GM19372 (cell line): ENCODE data around the gene HDHD2.
"Not testable (repeated sequence)": the region's sequence is repeated elsewhere in the genome, so short reads cannot be mapped to it uniquely, and the experiment has no call there.

Experiments used
- ATAC-seq: cut with Tn5 transposase; IDR thresholded peaks from one replicate; pipeline ENCODE4 v1.9.1; 2021; ENCODE audit warnings: mild to moderate bottlenecking, low read depth, moderate library complexity; ENCODE audit not compliant: unreplicated experiment

Gene HDHD2, protein sequence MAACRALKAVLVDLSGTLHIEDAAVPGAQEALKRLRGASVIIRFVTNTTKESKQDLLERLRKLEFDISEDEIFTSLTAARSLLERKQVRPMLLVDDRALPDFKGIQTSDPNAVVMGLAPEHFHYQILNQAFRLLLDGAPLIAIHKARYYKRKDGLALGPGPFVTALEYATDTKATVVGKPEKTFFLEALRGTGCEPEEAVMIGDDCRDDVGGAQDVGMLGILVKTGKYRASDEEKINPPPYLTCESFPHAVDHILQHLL

DNA sequence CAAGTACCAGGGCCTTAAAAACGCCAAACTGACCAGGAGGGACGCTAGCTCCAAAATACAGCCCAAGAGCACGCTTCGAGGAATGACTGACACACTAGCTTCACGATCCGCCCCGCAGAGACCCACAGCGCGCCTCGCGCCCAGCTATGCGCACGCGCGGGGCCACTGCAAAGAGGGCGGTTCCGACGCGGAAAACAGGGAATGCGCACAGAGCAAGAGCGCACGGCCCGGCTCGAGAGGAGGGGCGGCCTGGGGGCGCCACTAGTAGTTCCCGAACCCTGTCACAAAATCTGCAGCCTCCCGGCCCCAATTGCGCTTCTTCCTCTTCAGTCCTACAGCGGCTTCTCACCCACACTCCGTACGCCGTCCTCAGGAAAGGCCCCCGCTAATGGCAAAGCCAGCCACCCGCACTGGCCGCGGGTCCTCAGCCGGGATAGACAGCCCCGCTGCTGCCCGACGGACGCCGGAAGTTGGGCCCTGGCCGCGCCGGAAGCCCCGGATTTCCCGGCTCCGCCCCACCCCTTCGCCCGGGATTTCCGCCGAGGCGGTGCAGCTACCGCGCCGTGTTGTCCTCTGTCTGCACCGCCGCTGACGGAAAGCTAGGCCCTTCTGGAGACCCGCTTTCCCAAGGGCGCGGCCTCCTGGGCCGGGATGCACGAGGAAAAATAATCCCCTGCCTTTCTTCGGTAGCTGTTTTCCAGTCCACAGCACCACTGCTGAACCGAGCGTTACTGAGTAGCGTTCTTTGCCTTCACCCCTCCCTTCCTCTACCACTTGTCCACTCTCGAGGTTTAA lies at the start of gene HDHD2:
TSS of gene HDHD2 (minus strand) at position 472 of the 795 bp plus-strand sequence. CDS start 14,061 bp downstream, outside the sequence.
- ATAC-seq, result peak; percentile 82

DNA sequence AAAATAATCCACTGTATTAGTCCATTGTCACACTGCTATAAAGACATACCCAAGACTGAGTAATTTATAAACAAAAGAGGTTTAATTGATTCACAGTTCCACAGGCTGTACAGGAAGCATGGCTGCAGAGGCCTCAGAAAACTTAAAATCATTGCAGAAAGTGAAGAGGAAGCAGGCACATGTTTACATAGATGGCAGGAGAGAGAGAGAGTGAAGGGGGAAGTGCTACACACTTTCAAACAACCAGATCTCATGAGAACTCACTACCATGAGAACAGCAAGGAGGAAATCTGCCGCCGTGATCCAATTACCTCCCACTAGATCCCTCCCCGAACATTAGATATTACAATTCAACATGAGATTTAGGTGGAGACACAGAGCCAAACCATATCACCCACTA lies 45.7 kb upstream of the HDHD2 start:
- not testable (repeated sequence) for ATAC-seq

DNA sequence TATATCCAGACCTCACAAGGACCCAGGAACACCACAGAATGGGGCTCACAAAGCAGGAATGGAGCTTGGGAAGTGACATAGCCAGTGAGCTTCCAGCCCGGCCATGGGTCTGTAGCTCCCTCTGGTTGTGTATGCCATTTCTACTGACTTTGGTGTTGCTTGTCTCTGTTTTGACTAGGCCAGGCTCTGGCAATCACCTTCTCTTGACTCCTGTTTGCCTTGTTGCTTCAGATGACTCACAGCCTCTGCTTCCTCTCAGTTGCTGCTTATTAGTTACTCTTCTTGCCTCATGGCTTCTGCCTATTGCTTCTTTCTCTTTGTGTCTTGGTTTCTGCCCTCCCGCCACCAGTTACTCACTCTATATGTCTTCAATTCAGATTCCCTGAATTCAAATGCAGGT lies 41.7 kb upstream of the HDHD2 start:
- ATAC-seq, result no peak

DNA sequence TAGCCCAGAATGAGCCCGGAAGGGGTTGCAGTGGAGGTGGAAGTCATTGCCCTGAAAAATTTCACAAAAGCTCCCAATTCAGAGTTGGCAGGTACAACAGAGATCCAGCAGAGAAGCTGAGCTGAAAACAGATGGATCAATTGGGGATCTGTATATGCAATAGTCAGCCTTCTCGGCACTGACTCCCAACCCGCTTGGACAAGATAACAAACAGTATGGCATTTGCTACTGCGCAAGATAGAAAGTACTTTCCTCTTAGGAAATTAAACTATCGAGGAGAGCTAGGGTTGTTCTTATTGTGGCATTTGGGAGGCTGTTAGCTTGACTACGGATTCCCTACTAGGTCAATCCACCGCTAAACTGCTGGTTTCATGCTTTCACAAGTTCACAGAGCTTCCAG lies 37.4 kb upstream of the HDHD2 start:
- ATAC-seq, result no peak

DNA sequence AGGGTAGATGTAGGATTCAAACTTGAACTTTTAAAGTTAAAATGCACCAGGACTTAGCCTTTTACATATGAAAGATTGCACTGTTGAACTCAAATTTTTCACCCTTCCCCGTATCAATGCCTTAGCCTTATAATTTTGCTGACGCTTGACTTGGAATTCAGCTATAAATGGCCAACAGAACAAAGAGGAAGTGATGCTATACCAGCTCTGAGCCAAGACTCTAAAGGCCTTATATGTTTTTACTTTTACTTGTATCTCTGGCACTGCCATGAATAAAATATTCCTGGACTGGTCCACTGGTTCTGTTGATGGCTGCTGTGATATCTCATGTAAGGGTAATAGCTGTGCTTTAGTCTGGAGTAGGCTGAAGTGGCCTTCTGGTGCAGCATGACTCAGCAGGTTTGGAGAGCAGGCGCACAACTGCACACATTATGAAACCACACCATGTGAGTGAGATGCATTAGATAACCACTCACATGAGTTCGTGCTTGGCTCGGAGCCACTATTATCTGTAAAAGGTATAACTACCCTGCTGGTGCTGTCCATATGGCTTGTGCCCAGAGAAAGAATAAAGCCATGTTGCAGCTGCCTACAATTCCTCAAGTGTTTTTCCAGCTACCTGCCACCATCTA lies 34.2 kb upstream of the HDHD2 start:
- no peak for ATAC-seq

DNA sequence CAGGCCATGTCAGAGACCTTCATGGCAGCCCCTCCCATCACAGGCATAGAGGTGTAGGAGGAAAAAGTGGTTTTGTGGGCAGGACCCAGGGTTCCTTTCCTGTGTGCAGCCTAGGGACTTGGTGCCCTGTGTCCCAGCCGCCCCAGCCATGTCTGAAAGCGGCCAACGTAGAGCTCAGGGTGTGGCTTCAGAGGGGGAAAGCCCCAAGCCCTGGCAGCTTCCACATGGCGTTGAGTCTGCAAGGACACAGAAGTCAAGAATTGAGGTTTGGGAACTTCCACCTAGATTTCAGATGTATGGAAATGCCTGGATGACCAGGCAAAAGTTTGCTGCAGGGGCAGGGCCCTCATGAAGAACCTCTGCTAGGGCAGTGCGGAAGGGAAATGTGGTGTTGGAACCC lies 31.9 kb upstream of the HDHD2 start:
- ATAC-seq, result not testable (repeated sequence)

DNA sequence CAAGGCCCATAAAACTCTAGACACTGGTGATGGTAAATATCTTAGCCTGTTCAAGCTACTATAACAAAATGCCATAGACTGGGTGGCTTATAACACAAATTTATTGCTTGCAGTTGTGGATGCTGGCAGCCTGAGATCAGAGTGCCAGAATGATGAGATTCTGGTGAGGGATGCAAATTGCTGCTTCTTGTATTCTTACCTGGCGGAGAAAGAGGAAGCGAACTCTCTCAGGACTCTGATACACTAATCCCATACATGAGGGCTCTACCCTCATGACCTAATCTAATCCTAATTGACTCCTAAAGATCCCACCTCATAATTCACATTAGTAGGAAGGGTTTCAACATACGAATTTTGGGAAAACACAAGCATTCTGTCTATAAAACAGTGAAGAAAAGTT lies 30.5 kb upstream of the HDHD2 start:
- no peak for ATAC-seq

DNA sequence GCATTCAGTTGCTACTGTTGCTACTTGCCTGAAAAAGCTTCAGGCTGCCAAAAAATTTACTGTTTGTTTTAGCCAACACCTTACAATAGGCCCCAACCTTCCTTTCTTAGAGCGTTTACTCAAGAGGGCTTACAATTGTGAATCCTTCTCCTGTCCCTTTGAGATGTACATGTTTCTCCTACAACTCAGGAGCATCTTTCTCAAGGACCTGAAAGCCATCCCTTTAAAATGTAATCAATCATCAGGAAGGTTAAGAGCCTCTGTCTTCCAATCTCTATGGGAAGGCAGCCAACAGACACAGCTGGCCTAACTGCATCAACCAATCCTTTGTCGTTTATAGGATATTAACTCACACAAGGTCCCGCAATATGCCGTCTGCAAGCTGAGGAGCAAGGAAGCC lies 29.2 kb upstream of the HDHD2 start:
- no peak for ATAC-seq

DNA sequence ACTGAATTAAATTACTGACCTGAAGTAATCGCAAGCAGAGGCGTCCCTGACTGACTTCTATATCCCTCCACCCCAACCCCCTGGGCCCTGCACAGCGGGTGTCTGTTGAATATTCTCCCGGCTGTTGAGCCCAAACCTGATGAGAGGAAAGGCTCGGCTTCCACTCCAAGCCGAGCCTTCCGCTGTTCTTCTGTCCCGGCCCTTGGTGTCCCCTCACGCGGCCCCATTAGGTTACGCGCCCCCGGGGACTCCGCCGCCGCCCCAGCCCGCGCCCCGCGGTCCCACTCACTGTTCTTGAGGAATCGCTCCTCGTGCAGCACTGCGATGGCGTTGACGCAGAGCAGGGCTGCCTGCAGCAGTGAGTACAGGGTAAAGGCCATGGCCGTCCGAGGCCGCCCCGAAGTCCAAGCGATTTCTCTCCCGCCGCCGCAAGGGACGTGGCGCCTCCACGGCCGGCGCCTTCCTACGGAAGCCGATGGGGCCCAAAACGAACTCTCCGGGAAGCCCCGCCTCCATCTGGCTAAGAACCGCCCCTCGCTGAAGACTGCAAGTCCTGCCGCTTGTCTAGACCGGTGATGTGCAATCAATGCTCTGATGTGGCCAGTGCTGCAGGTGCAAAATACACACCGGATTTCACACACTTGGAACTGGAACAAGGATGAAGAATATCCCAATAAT lies 25.7 kb upstream of the HDHD2 start, which contains the start of gene IER3IP1:
TSS of gene IER3IP1 (minus strand) at position 467 of the 678 bp plus-strand sequence. CDS start at position 380, 87 bp downstream.
- ATAC-seq, result peak; percentile 89

DNA sequence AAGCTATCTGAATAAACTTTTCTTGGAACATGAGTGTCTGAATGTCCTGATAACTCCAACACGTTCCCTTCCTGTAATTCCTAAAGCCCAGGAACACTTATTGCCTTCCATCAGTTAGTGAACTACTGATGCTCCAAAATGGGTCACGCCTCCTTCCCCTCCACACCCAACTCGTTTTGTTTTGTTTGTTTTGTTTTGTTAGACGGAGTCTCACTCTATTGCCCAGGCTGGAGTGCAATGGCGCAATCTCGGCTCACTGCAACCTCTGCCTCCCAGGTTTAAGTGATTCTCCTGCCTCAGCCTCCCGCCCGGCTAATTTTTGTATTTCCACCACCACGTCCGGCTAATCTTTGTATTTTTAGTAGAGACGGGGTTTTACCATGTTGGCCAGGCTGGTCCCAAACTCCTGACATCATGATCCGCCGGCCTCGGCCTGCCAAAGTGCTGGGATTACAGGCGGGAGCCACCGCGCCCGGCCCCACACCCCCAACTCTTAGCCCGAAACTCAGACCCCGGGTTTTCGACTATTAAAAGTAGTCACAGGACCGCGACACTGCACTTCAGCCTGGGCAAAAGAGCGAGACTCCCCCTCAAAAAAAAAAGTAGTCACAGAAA lies 25.1 kb upstream of the HDHD2 start:
- no peak for ATAC-seq

DNA sequence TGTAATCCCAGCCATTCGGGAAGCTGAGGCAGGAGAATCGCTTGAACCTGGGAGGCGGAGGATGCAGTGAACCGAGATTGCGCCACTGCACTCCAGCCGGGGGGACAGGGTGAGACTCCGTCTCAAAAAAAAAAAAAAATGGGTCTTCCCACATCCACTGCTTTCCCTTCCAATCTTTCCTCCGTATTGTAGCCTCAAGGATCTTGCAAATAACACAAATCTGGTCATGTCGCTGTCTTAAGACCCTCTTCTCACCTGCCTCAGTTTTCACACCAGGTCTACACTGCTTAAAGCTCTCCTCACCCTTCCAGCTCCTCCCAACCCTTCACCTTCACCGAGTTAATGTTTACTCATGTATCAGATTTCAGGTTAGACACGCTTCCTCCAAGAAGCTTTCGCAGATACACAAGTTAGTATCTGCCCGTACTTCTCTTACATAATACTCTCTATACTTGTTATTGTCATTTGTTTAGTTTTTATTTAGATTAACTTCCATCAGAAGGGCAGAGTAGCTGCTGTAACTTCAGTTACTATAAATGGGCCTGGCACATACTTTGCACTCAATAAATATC lies 24.3 kb upstream of the HDHD2 start:
- no peak for ATAC-seq

DNA sequence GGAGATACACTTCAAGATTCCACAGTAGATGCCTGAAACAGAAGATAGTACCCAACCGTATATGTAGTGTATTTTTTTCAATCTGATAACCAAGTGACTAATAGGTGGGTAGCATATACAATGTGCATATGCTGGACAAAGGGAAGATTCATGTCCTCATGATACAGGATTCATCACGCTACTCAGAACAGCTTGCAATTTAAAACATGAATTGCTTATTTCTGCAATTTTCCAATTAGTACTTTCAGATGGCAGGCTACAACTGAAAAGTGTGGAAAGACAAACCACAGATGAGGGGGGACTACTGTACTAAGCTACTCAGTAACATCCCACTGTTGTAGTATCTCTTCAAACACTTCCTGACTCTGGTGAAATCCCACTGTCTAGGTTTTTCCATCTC lies 22.2 kb upstream of the HDHD2 start:
- no peak for ATAC-seq

DNA sequence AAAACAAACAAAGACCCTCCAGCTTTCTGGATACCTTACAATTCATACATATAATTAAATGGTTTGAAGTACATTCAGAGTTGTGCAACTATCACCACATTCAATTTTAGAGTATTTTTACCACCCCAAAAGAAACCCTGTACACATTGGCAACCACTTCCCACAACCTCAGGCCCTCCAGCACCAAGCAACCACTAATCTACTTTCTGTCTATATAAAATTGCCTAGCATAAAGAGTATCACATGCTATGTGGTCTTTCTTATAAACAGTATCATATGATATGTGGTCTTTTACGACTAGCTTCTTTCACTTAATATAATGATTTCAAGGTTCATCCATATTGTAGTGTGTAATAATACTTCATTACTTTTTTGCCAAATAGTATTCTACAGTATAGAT lies 18.6 kb upstream of the HDHD2 start:
- ATAC-seq, result no peak

DNA sequence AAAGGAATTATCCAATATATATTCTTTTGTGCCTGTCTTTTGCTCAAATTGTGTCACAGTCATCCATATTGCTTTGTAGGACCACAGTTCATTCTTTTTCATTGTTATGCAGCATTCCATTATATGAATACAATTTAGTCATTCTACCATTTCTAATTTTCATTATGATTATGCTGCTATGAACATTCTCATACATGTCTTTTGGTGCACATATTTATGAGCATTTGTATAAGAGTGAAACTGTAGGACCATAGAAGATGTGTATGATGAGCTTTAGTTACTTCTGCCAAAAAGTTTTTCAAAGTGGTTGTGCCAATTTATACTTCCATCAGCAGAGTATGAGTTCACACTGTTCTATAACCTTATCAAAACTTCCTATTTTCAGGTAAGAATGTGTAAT lies 18.2 kb upstream of the HDHD2 start:
- no peak for ATAC-seq

DNA sequence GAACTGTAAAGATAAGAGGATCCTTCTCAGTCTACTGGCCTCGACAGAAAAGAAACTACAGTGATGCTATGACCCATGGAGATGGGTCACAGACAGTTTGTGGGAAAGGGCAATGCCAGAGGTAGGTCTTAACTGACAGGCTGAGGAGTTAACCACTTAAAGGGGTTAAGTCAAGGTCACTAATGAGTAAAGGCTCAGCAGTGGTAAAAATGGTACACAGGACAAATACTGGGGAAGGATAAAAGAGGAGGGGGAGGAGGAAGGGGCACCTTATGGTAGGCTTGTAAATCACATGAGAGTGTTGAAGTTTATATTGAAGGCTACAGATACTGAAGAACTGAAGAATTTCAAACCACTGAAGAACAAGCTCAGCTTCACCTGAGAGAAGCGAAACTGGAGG lies 16.0 kb upstream of the HDHD2 start:
- ATAC-seq, result no peak

DNA sequence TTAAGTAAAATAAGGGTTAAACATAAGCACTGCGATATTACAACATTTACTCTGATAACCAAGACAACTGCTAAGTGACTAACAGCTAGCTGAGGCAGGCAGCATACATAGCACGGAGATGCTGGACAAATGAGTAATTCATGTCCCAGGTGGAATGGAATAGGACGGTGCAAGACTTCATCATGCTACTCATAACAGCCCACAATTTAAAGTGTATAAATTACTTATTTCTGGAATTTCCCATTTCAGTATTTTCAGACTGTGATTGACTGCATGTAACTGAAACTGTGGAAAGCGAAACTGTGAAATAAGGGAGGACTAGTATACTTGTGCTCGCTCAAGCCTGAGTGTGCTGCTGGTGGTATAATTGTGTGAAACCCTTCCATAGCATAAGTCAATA lies 12.9 kb upstream of the HDHD2 start:
- ATAC-seq, result peak; percentile 79

DNA sequence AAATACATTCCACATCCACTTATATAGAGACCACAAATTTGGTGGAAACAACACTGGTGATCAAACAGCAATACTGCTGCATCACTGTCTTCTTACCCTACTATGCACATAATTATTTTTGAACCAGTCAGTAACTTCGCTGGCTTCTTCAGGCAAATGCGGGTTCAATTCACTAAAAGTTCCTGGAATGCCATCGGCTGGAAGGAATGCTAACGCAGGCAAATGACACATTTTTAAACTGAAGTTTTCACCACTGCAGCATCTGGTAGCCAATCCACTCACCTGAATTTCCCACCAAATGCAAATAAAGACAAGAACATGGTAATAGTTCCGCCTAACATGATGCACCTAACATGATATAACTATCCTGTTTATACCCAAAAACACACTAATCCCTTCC lies 10.0 kb upstream of the HDHD2 start:
- ATAC-seq, result no peak

DNA sequence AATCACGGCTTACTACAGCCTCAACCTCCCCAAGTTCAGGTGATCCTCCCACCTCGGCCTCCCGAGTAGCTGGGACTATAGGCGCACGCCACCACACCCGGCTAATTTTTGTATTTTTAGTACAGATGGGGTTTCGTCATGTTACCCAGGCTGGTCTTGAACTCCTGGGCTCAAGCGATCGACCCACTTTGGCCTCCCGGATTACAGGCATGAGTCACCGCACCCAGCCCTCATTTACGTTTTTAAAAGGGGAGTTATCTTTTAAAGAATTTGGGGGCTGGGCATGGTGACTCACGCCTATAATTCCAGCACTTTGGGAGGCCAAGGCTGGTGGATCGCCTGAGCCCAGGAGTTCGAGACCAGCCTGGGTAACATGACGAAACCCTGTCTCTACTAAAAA lies 8.1 kb upstream of the HDHD2 start:
- not testable (repeated sequence) for ATAC-seq

DNA sequence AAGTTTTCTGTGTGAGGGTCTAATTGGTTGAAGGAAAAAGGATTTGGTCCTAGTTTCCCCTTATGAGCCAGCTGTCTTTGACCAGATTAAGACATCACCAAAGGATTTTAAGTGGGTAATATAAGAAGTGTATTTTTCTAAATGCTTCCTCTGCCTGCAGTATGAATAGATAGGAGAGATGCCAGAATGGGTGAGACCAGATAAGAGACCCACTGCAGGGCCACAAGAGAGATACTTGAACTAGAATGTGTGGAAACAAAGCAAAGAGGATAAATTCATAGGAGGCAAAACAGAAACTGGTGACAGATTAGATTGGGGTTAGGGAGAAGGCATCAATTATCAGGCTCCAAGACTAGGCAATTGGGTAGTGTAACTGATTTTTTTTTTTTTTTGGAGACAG lies 1.1 kb upstream of the HDHD2 start:
- ATAC-seq, result no peak

DNA sequence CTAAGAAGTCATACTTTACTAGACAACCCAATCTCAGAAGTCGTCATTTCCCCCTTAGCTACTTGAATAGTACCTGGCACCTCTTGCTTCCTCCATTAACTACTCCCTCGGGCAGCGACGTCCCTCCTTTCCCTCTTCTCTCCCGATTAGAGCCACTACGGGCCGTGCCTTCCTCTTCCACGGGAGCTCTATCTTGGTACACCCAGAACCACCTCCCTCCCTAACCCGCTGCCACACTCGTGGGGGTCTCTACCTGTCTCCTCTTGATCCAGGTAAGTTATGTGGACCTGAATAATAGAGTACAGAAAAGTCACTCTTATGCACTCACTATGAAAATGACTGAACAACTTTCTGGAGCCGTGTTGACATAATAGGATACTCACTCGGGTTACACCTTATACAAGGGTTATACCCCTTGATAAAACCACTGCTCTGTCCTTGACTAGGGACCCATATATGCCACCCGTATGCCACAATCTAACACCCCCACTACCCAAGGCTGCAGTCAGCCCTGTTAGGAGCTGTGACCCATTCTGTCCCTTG lies 595 bp upstream of the HDHD2 start:
- ATAC-seq, result peak; percentile 13
